H9 (cell line): Measurements from ENCODE around the gene FPR1. TPM values are rescaled to one million over a fixed set of nuclear protein-coding genes. Genes with fewer than 3 reads are reported as not detected.

ENCODE experiments used
- DNase-seq: peaks from one replicate; pipeline ENCODE4 v3.0.0-alpha.2; 2017
- H2AFZ ChIP-seq: one replicate; pipeline ENCODE4 v1.6.1; 2013; ENCODE audit warnings: mild to moderate bottlenecking, low read length, control low read depth, moderate library complexity
- H2AK5ac ChIP-seq: 2 replicates; pipeline ENCODE4 v1.6.1; 2013; ENCODE audit warnings: low read length, control low read depth, mixed read lengths; ENCODE audit not compliant: insufficient read length
- H2BK120ac ChIP-seq: one replicate; pipeline ENCODE4 v1.6.1; 2013; ENCODE audit warnings: low read depth, mild to moderate bottlenecking, low read length, control low read depth, inconsistent platforms; ENCODE audit not compliant: poor library complexity, severe bottlenecking
- H2BK12ac ChIP-seq: 2 replicates; pipeline ENCODE4 v1.6.1; 2013; ENCODE audit warnings: low read length, control low read depth, mixed read lengths, low read depth; ENCODE audit not compliant: insufficient read length
- H2BK15ac ChIP-seq: 2 replicates; pipeline ENCODE4 v1.6.1; 2013; ENCODE audit warnings: low read depth, low read length, control low read depth
- H2BK20ac ChIP-seq: one replicate; pipeline ENCODE4 v1.6.1; 2013; ENCODE audit warnings: low read depth, mild to moderate bottlenecking, low read length, control low read depth, inconsistent platforms; ENCODE audit not compliant: poor library complexity, severe bottlenecking
- H2BK5ac ChIP-seq: 2 replicates; pipeline ENCODE4 v1.6.1; 2013; ENCODE audit warnings: low read length, control low read depth, mixed read lengths; ENCODE audit not compliant: insufficient read length
- H3K14ac ChIP-seq: 2 replicates; pipeline ENCODE4 v1.6.1; 2013; ENCODE audit warnings: low read length, control low read depth; ENCODE audit not compliant: insufficient read depth
- H3K18ac ChIP-seq: 2 replicates; pipeline ENCODE4 v1.6.1; 2013; ENCODE audit warnings: low read depth, mild to moderate bottlenecking, mixed read lengths, low read length, control low read depth; ENCODE audit not compliant: insufficient read length
- H3K23ac ChIP-seq: 2 replicates; pipeline ENCODE4 v1.6.1; 2013; ENCODE audit warnings: low read length, control low read depth, mixed read lengths, low read depth; ENCODE audit not compliant: insufficient read length
- H3K23me2 ChIP-seq: 2 replicates; pipeline ENCODE4 v1.6.1; 2013; ENCODE audit warnings: low read depth, mild to moderate bottlenecking, mixed read lengths, low read length, control low read depth; ENCODE audit not compliant: insufficient read length, poor library complexity, severe bottlenecking
- H3K27ac ChIP-seq: 2 replicates; pipeline ENCODE4 v1.5.1; 2013; ENCODE audit warnings: low read length, control low read depth, mixed read lengths, low read depth; ENCODE audit not compliant: insufficient read length
- H3K27me3 ChIP-seq: 2 replicates; pipeline ENCODE4 v1.6.1; 2013; ENCODE audit warnings: low read length, control low read depth, inconsistent platforms; ENCODE audit not compliant: insufficient read depth
- H3K4ac ChIP-seq: 2 replicates; pipeline ENCODE4 v1.6.1; 2013; ENCODE audit warnings: low read depth, mild to moderate bottlenecking, control low read depth, inconsistent platforms, low read length, moderate library complexity
- H3K4me1 ChIP-seq: 2 replicates; pipeline ENCODE4 v1.6.1; 2013; ENCODE audit warnings: low read length, control low read depth, inconsistent platforms; ENCODE audit not compliant: insufficient read depth
- H3K4me2 ChIP-seq: 2 replicates; pipeline ENCODE4 v1.6.1; 2013; ENCODE audit warnings: low read length, control low read depth, mixed read lengths; ENCODE audit not compliant: insufficient read length, insufficient read depth
- H3K56ac ChIP-seq: 2 replicates; pipeline ENCODE4 v1.6.1; 2013; ENCODE audit warnings: low read depth, mild to moderate bottlenecking, mixed read lengths, low read length, control low read depth; ENCODE audit not compliant: insufficient read length
- H3K79me1 ChIP-seq: 2 replicates; pipeline ENCODE4 v1.6.1; 2013; ENCODE audit warnings: low read depth, mild to moderate bottlenecking, moderate library complexity, low read length, control low read depth, inconsistent platforms; ENCODE audit not compliant: insufficient read depth, poor library complexity, severe bottlenecking
- H3K79me2 ChIP-seq: 2 replicates; pipeline ENCODE4 v1.6.1; 2013; ENCODE audit warnings: low read length, control low read depth, inconsistent platforms; ENCODE audit not compliant: insufficient read depth
- H3K9ac ChIP-seq: 2 replicates; pipeline ENCODE4 v1.6.1; 2013; ENCODE audit warnings: low read length, control low read depth, mixed read lengths; ENCODE audit not compliant: insufficient read length; ENCODE audit errors: extremely low read depth
- H3K9me3 ChIP-seq: one replicate; pipeline ENCODE4 v1.6.1; 2013; ENCODE audit warnings: low read depth, low read length, inconsistent platforms; ENCODE audit not compliant: control insufficient read depth
- H3T11ph ChIP-seq: one replicate; pipeline ENCODE4 v1.6.1; 2013; ENCODE audit warnings: mild to moderate bottlenecking, low read length, control low read depth, inconsistent platforms
- H4K20me1 ChIP-seq: one replicate; pipeline ENCODE4 v1.6.1; 2013; ENCODE audit not compliant: control insufficient read depth, insufficient read length, insufficient read depth
- H4K5ac ChIP-seq: 2 replicates; pipeline ENCODE4 v1.6.1; 2013; ENCODE audit warnings: low read depth, mild to moderate bottlenecking, mixed read lengths, low read length, control low read depth; ENCODE audit not compliant: insufficient read length
- H4K8ac ChIP-seq: replicated peaks from 2 replicates; pipeline ENCODE4 v1.6.1; 2013; ENCODE audit warnings: low read length, control low read depth, mixed read lengths, low read depth; ENCODE audit not compliant: insufficient read length
- H4K91ac ChIP-seq: 2 replicates; pipeline ENCODE4 v1.6.1; 2013; ENCODE audit warnings: low read depth, mild to moderate bottlenecking, moderate library complexity, mixed read lengths, low read length, control low read depth; ENCODE audit not compliant: insufficient read length
- H3K27ac Mint-ChIP-seq, 3 experiments: 2 replicates in 2 of 3; 3 replicates in 1 of 3; pipeline ENCODE4 v1.8.0; 2020 to 2021; ENCODE audit warnings: mixed read lengths in 3 of 3, mild to moderate bottlenecking in 1 of 3, moderate library complexity in 1 of 3
- H3K27me3 Mint-ChIP-seq: 2 replicates; pipeline ENCODE4 v1.8.0; 2021; ENCODE audit warnings: low read depth, mild to moderate bottlenecking, moderate library complexity, mixed read lengths
- H3K36me3 Mint-ChIP-seq, 3 experiments: 2 replicates in 2 of 3; 3 replicates in 1 of 3; pipeline ENCODE4 v1.8.0; 2020 to 2021; ENCODE audit warnings: low read depth in 3 of 3, mixed read lengths in 3 of 3; ENCODE audit not compliant: insufficient read depth in 1 of 3
- H3K4me1 Mint-ChIP-seq, 2 experiments: 2 replicates each; pipeline ENCODE4 v1.8.0; 2020; ENCODE audit warnings: mixed read lengths in 2 of 2
- H3K4me3 Mint-ChIP-seq, 2 experiments: 2 replicates in 1 of 2; 3 replicates in 1 of 2; pipeline ENCODE4 v1.8.0; 2020 to 2021; ENCODE audit warnings: mild to moderate bottlenecking in 2 of 2, mixed read lengths in 2 of 2, moderate library complexity in 1 of 2
- H3K9me3 Mint-ChIP-seq, 2 experiments: 2 replicates in 1 of 2; 3 replicates in 1 of 2; pipeline ENCODE4 v1.8.0; 2020; ENCODE audit warnings: mild to moderate bottlenecking in 2 of 2, mixed read lengths in 2 of 2, moderate library complexity in 1 of 2
- CTCF ChIP-seq: fragments of 200-600 bp; sonication (generic); conservative IDR thresholded peaks from 3 replicates; pipeline ENCODE4 v1.8.0; 2021; ENCODE audit warnings: antibody characterized with exemption, mild to moderate bottlenecking
- WGBS: extraction: QIAGEN DNeasy Blood & Tissue Kit; methylation state at CpG from one replicate; pipeline ENCODE4 v1.1.7; 2013; ENCODE audit warnings: missing lambda C conversion rate, low lambda C conversion rate, mixed read lengths; ENCODE audit not compliant: insufficient read length; ENCODE audit errors: extremely low coverage; 5-methylcytosine and 5-hydroxymethylcytosine counted together
- total RNA-seq: library from RNA; stranded (reverse); gene quantifications from 2 replicates; pipeline ENCODE4 v1.2.1, GENCODE V29; 2021

Gene FPR1
- total RNA-seq, 1 experiment from 2014 or later: not detected

- Histone ChIP-seq H3K9ac (no peak overlapping the region), H3K4ac (no peak overlapping the region), H3K27ac (no peak overlapping the region), H4K8ac (no peak overlapping the region), H2BK5ac (no peak overlapping the region), H3K23ac (no peak overlapping the region), H2AFZ (no peak overlapping the region), H3K14ac (no peak overlapping the region), H3K18ac (no peak overlapping the region), H4K5ac (no peak overlapping the region), H3K27me3 (no peaks in the 10 kb centered on the region), H4K91ac (no peak overlapping the region), H2BK20ac (no peak overlapping the region), H4K20me1 (no peaks in the 10 kb centered on the region), H2BK15ac (no peak overlapping the region), H3K23me2 (no peaks in the 10 kb centered on the region), H2BK12ac (no peak overlapping the region), H2BK120ac (no peak overlapping the region), H3K56ac (no peak overlapping the region), H3K9me3 (no peaks in the 10 kb centered on the region), H3K4me1 (no peaks in the 10 kb centered on the region), H3K79me2 (no peaks in the 10 kb centered on the region), H3K79me1 (no peaks in the 10 kb centered on the region), H3T11ph (no peak overlapping the region), H2AK5ac (no peak overlapping the region), H3K4me2 (no peak overlapping the region)
- no peak for DNase-seq
- no peak for TF ChIP-seq CTCF
- H3K27me3 Mint-ChIP-seq: peaks cover 11% of the 10 kb centered on the region
- WGBS: no CpG with 5 or more reads among the region's 8 CpGs
- no peak overlapping the region for H3K27ac Mint-ChIP-seq
- peaks cover 0 to 21% (median 8%) of the 10 kb centered on the region in 3 experiments; a peak in 3 of 7 replicates for H3K36me3 Mint-ChIP-seq
- H3K9me3 Mint-ChIP-seq: peaks cover 83 to 88% of the 10 kb centered on the region in 2 experiments
- no peaks in the 10 kb centered on the region for H3K4me1 Mint-ChIP-seq
- no peak overlapping the region for H3K4me3 Mint-ChIP-seq
Measured at GRCh38 chr19:51796195-51796679, 44.6 kb upstream of the FPR1 start.
